GM12874 (cell line): Measurements from ENCODE around the gene CHN2.

Source experiments
- CTCF ChIP-seq: IDR thresholded peaks from 2 replicates; pipeline ENCODE4 v1.5.1; 2011; ENCODE audit warnings: low read depth, mild to moderate bottlenecking, control low read depth, low read length, moderate library complexity; ENCODE audit not compliant: insufficient read depth

CHN2 gene

GRCh38 chr7:29194594-29195427, at the start of gene CHN2:
CHN2 (plus strand) TSS chr7:29194775.
- no peak for TF ChIP-seq CTCF

GRCh38 chr7:29145553-29146056, 49.0 kb upstream of the CHN2 start:
- TF ChIP-seq CTCF, result no peak

GRCh38 chr7:29146057-29146706, 48.4 kb upstream of the CHN2 start, which contains the start of gene CPVL:
CPVL (minus strand) TSS chr7:29146537; CDS start chr7:29121061, 25,476 bp downstream.
- TF ChIP-seq CTCF, result no peak

GRCh38 chr7:29146888-29147609, 47.5 kb upstream of the CHN2 start:
- TF ChIP-seq CTCF, result no peak

- no peak for TF ChIP-seq CTCF
These were observed 46.8 kb upstream of the CHN2 start for GRCh38 chr7:29147821-29148220.

GRCh38 chr7:29149036-29149435, 45.5 kb upstream of the CHN2 start:
- TF ChIP-seq CTCF, result no peak

GRCh38 chr7:29150856-29151255, 43.7 kb upstream of the CHN2 start:
- no peak for TF ChIP-seq CTCF
